Measurements from ENCODE around the gene CD300A. TPM values are rescaled to one million over a fixed set of nuclear protein-coding genes. Genes with fewer than 3 reads are reported as not detected.

The CD300A gene
- total RNA-seq, 3 donors from 2014 or later (not counting 1 experiment from before 2014, with no cell fraction given) = 287 to 370 (median 295) TPM

DNA sequence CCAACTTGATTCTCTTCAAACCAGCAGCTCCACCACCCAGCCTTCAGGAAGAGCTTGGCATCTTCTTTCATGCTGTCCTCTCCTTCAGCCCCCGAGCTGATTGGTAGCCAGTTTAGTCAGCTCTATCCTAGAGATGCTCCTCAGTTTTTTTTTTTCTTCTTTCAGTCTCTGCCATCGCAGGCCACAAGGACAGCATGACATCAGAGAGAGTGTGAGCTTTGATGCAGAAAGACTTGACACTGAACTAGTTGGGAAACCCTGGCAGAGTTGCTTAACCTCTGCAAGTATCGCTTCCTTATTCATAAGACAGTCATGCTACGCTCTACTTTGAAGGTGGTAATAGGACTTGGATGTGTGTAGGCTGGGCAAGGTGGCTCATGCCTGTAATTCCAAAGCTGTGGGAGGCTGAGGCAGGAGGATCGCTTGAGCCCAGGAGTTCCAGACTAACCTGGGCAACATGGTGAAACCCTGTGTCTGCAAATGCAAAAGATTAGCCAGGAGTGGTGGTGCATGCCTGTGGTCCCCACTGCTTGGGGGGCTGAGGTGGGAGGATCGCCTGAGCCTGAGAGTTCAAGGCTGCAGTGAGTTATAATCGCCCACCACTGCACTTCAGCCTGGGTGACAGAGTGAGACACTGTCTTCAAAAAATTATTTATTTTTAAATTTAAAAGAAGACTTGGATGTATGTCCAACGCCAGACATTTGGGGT, 62.2 kb downstream of the CD300A start:
- DNase-seq (peak in 1 of 2 donors; percentile 15), ATAC-seq (peak in 1 of 3 donors; percentile 36)
- Histone ChIP-seq H3K36me3 (ENCODE audit: control insufficient read depth, insufficient read depth, low read length) (no peaks in the 10 kb centered on the region), H3K4me3 (ENCODE audit: low read length) (no peak overlapping the region), H3K4me1 (ENCODE audit: control insufficient read depth, insufficient read depth, low read length) (peaks cover 27% of the 10 kb centered on the region), H3K27me3 (ENCODE audit: control insufficient read depth, insufficient read depth, low read length) (no peaks in the 10 kb centered on the region), H3K27ac (ENCODE audit: low read length) (no peak overlapping the region), H3K9me3 (ENCODE audit: control insufficient read depth, insufficient read depth, low read length) (no peaks in the 10 kb centered on the region)
- Mint-ChIP-seq H3K27ac (no peak overlapping the region), H3K9me3 (no peaks in the 10 kb centered on the region), H3K27me3 (ENCODE audit: low read depth in 2 of 2) (no peaks in the 10 kb centered on the region), H3K4me3 (no peak overlapping the region), H3K4me1 (peaks cover 34 to 51% of the 10 kb centered on the region in 2 donors), H3K36me3 (no peaks in the 10 kb centered on the region)
- TF ChIP-seq, protein P1, sequence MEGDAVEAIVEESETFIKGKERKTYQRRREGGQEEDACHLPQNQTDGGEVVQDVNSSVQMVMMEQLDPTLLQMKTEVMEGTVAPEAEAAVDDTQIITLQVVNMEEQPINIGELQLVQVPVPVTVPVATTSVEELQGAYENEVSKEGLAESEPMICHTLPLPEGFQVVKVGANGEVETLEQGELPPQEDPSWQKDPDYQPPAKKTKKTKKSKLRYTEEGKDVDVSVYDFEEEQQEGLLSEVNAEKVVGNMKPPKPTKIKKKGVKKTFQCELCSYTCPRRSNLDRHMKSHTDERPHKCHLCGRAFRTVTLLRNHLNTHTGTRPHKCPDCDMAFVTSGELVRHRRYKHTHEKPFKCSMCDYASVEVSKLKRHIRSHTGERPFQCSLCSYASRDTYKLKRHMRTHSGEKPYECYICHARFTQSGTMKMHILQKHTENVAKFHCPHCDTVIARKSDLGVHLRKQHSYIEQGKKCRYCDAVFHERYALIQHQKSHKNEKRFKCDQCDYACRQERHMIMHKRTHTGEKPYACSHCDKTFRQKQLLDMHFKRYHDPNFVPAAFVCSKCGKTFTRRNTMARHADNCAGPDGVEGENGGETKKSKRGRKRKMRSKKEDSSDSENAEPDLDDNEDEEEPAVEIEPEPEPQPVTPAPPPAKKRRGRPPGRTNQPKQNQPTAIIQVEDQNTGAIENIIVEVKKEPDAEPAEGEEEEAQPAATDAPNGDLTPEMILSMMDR (IDR thresholded peaks at IDR 0.05) = no peak
- intact Hi-C loops (cut with micrococcal nuclease) = no loop called here
- 76% methylated on average over 8 of the region's 8 CpGs for WGBS (ENCODE audit: insufficient coverage)

DNA sequence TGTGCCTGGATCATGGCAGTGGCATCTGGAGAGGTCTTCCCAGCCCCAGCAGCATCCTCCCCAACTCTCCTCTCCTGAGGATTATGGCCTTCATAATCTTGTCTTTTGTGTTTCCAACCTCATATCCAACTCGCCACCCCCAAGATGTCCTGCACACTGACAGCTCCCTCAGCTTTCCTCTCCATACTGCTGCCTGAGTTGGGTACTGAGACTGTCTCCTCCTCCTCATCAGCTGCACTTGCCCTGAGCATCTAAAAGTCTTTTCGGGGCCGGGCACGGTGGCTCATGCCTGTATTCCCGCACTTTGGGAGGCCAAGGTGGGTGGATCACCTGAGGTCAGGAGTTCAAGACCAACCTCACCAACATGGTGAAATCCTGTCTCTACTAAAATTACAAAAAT, 62.8 kb downstream of the CD300A start:
- no peak overlapping the region for H3K4me3 Mint-ChIP-seq
- Histone ChIP-seq H3K4me3 (ENCODE audit: low read length) (no peak overlapping the region), H3K36me3 (ENCODE audit: control insufficient read depth, insufficient read depth, low read length) (no peaks in the 10 kb centered on the region), H3K9me3 (ENCODE audit: control insufficient read depth, insufficient read depth, low read length) (no peaks in the 10 kb centered on the region), H3K27ac (ENCODE audit: low read length) (no peak overlapping the region), H3K4me1 (ENCODE audit: control insufficient read depth, insufficient read depth, low read length) (peaks cover 27% of the 10 kb centered on the region), H3K27me3 (ENCODE audit: control insufficient read depth, insufficient read depth, low read length) (no peaks in the 10 kb centered on the region)
- no peaks in the 10 kb centered on the region for H3K27me3 Mint-ChIP-seq (ENCODE audit: low read depth in 2 of 2)
- TF ChIP-seq, protein P1 (IDR thresholded peaks at IDR 0.05) = no peak
- DNase-seq (no peak), ATAC-seq (no peak)
- no peak overlapping the region for H3K27ac Mint-ChIP-seq
- peaks cover 34 to 51% of the 10 kb centered on the region in 2 donors for H3K4me1 Mint-ChIP-seq
- intact Hi-C loops (cut with micrococcal nuclease) = no loop called here
- H3K36me3 Mint-ChIP-seq = no peaks in the 10 kb centered on the region
- WGBS (ENCODE audit: insufficient coverage) = 92% methylated on average over 5 of the region's 5 CpGs
- H3K9me3 Mint-ChIP-seq = no peaks in the 10 kb centered on the region

DNA sequence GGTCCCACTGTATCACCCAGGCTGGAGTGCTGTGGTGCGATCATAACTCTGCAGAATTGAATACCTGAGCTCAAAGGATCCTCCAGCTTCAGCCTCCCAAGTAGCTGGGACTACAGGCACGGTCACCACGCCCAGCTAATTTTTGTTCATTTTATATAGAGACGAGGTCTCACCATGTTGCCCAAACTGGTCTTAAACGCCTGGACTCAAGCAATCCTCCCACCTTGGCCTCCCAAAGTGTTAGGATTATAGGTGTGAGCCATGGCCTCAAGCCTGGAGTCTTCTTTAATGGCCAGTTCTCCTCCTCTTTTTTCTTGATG, 64.4 kb downstream of the CD300A start:
- Mint-ChIP-seq H3K9me3 (no peaks in the 10 kb centered on the region), H3K4me1 (peaks cover 34 to 41% of the 10 kb centered on the region in 2 donors), H3K36me3 (no peaks in the 10 kb centered on the region), H3K27ac (peak overlapping the region; percentile 69 to 89), H3K27me3 (ENCODE audit: low read depth in 2 of 2) (no peaks in the 10 kb centered on the region), H3K4me3 (peak overlapping the region; percentile 88)
- 97% methylated on average over 5 of the region's 5 CpGs for WGBS (ENCODE audit: insufficient coverage)
- ATAC-seq (no peak), DNase-seq (no peak)
- Histone ChIP-seq H3K9me3 (ENCODE audit: control insufficient read depth, insufficient read depth, low read length) (no peaks in the 10 kb centered on the region), H3K4me3 (ENCODE audit: low read length) (no peak overlapping the region), H3K4me1 (ENCODE audit: control insufficient read depth, insufficient read depth, low read length) (peaks cover 27% of the 10 kb centered on the region), H3K36me3 (ENCODE audit: control insufficient read depth, insufficient read depth, low read length) (no peaks in the 10 kb centered on the region), H3K27me3 (ENCODE audit: control insufficient read depth, insufficient read depth, low read length) (no peaks in the 10 kb centered on the region), H3K27ac (ENCODE audit: low read length) (no peak overlapping the region)
- intact Hi-C loops (cut with micrococcal nuclease) = loop anchor here (5.0 kb wide), 1 partner anchor 328 kb away; the partner anchor contains the start of gene RPL38
- TF ChIP-seq, protein P1 (IDR thresholded peaks at IDR 0.05) = no peak
